T-helper 2 cell treated with Interferon-gamma antibody and Interleukin-4, amounts not matched to agents 100 ng/mL and 5 ng/mL, for 36 hours (primary cell): Measurements from ENCODE around the gene RECK. TPM values are rescaled to one million over a fixed set of nuclear protein-coding genes. Genes with fewer than 3 reads are reported as not detected.

Experiments used
- intact Hi-C: fragments of 100-400 bp; cut with micrococcal nuclease; formaldehyde crosslinking; loops from one replicate; pipeline ENCODE4 v1.15.1; 2023
- total RNA-seq: library from RNA; stranded (reverse); gene quantifications from 2 replicates; pipeline ENCODE4 v1.2.3, GENCODE V29; 2022

The RECK gene
- total RNA-seq, 1 donor from 2014 or later, result 6.6 TPM

- intact Hi-C loops, result loop anchor here (1.0 kb wide), 2 partner anchors 68 to 120 kb away; no protein-coding TSS in a partner anchor
Measured at GRCh38 chr9:36023260-36024048, 13.3 kb upstream of the RECK start.

- intact Hi-C loops, result no loop called here
Measured at GRCh38 chr9:36025746-36026145, 11.0 kb upstream of the RECK start.

GRCh38 chr9:36029202-36029601, 7.5 kb upstream of the RECK start:
- intact Hi-C loops, result no loop called here

GRCh38 chr9:36029765-36030528, 6.8 kb upstream of the RECK start:
- intact Hi-C loops, result no loop called here

GRCh38 chr9:36030871-36031270, 5.8 kb upstream of the RECK start:
- intact Hi-C loops, result no loop called here

GRCh38 chr9:36031774-36032555, 4.7 kb upstream of the RECK start:
- intact Hi-C loops, result no loop called here

- intact Hi-C loops, result no loop called here
Measured at GRCh38 chr9:36033788-36034187, 2.9 kb upstream of the RECK start.

GRCh38 chr9:36034234-36034633, 2.5 kb upstream of the RECK start:
- intact Hi-C loops, result no loop called here

GRCh38 chr9:36035006-36035405, 1.7 kb upstream of the RECK start:
- intact Hi-C loops, result loop anchor here (5.0 kb wide), 1 partner anchor 157 kb away; the partner anchor contains the start of gene CLTA

GRCh38 chr9:36036253-36036779, 397 bp upstream of the RECK start:
- intact Hi-C loops, result loop anchor here (2.0 to 5.0 kb wide), 2 partner anchors 56 to 156 kb away; partner anchors contain the start of gene CLTA

GRCh38 chr9:36037549-36038122, 923 bp downstream of the RECK start:
- intact Hi-C loops, result loop anchor here (2.0 to 5.0 kb wide), 2 partner anchors 55 to 155 kb away; partner anchors contain the start of gene CLTA

GRCh38 chr9:36039121-36039520, 2.4 kb downstream of the RECK start:
- intact Hi-C loops, result loop anchor here (5.0 kb wide), 1 partner anchor 153 kb away; the partner anchor contains the start of gene CLTA

GRCh38 chr9:36039696-36040095, 3.0 kb downstream of the RECK start:
- intact Hi-C loops, result loop anchor here (5.0 kb wide), 1 partner anchor 153 kb away; the partner anchor contains the start of gene CLTA

GRCh38 chr9:36040271-36040925, 3.7 kb downstream of the RECK start:
- intact Hi-C loops, result no loop called here

GRCh38 chr9:36041506-36041905, 4.8 kb downstream of the RECK start:
- intact Hi-C loops, result no loop called here

- intact Hi-C loops, result no loop called here
Measured at GRCh38 chr9:36045610-36046009, 8.9 kb downstream of the RECK start.

GRCh38 chr9:36046923-36047322, 10.2 kb downstream of the RECK start:
- intact Hi-C loops, result no loop called here

GRCh38 chr9:36049408-36049807, 12.7 kb downstream of the RECK start:
- intact Hi-C loops, result no loop called here

GRCh38 chr9:36050476-36050875, 13.8 kb downstream of the RECK start:
- intact Hi-C loops, result no loop called here

GRCh38 chr9:36051317-36051716, 14.6 kb downstream of the RECK start:
- intact Hi-C loops, result no loop called here
